ENCODE measurements around the gene ZNF621.

DNA sequence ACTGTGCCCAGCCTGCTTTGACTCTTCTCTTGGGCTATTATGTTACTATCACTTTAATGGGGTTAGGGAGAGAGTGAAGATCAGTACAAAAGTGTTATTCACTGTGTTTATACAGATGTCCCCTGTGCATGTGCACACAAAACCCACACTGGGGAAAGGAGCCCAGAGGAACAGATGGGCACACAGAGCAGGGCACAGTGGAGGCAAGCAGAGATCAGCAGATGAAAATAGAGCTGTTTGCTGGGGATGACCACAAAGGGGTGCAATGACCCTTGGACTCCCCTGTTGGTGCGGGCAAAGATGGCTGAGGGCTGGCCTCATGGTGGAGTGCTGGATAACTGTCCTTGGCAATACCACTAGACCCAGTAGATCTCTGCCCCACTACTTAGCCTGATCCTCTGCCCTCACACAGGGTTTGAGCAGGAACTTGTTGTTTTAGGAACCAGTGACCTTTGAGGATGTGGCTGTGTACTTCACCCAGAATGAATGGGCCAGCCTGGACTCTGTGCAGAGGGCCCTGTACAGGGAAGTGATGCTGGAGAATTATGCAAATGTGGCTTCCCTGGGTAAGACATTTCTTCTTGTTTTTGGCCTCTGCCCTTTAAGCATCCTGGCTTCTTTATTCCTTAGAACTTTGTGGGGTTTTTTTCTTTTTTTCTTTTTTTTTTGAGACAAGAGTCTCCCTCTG lies 13.6 kb upstream of the ZNF621 start:
- TF ChIP-seq, protein P1, sequence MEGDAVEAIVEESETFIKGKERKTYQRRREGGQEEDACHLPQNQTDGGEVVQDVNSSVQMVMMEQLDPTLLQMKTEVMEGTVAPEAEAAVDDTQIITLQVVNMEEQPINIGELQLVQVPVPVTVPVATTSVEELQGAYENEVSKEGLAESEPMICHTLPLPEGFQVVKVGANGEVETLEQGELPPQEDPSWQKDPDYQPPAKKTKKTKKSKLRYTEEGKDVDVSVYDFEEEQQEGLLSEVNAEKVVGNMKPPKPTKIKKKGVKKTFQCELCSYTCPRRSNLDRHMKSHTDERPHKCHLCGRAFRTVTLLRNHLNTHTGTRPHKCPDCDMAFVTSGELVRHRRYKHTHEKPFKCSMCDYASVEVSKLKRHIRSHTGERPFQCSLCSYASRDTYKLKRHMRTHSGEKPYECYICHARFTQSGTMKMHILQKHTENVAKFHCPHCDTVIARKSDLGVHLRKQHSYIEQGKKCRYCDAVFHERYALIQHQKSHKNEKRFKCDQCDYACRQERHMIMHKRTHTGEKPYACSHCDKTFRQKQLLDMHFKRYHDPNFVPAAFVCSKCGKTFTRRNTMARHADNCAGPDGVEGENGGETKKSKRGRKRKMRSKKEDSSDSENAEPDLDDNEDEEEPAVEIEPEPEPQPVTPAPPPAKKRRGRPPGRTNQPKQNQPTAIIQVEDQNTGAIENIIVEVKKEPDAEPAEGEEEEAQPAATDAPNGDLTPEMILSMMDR (IDR thresholded peaks at IDR 0.05; ENCODE audit: insufficient read depth, low read length, poor library complexity, severe bottlenecking): no peak
- TF ChIP-seq EZH2phosphoT487 (conservative IDR thresholded peaks at IDR 0.05; ENCODE audit: low read length): no peak

All from SU-DHL-6 (cell line).